NCI-H446 treated with DMSO at 0.1 percent for 48 hours (cell line): Measurements from ENCODE around the gene OGA.

Experiments used
- DNase-seq: peaks from one replicate; lab custom pipeline; 2025; lab: John Stamatoyannopoulos, UW

Gene OGA

GRCh38 chr10:101775273-101776160, 42.7 kb downstream of the OGA start, which contains the start of gene FGF8:
FGF8 (minus strand) TSS chr10:101776114; CDS start chr10:101775900, 214 bp downstream.
- DNase-seq = no peak

DNA sequence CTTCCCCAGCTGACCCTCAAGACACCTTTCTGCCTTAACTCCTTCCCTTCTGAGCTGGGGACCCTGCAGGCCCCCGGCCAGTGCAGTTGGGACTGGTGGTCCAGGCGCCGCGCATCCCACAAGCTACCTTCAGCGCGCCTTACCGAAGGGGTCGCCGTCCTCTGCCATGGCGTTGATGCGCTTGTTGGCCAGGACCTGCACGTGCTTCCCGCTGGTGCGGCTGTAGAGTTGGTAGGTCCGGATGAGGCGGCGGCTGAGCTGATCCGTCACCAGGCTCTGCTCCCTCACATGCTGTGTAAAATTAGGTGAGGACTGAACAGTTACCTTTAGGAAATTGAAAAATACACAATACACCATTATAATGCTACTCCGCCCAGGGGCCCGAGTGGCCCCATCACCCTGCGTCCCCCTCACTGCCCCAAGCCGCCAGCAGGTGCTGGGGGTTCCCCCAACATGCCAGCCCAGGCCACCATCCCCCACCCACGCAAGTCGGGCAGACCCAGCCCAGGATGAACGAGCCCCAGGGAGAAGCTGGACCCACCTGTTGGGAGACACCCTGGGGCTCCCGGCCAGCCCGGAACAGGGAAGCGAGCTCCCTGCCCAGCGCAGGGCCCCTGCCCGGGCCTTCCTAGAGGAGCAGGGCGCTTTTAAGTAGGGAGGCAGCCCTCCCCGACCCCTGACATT, 43.5 kb downstream of the OGA start:
- DNase-seq = no peak

- DNase-seq = no peak
Measured at GRCh38 chr10:101773923-101774588, 44.2 kb downstream of the OGA start.

- no peak for DNase-seq
Measured at GRCh38 chr10:101772895-101773761, 45.1 kb downstream of the OGA start.

- no peak for DNase-seq
Measured at GRCh38 chr10:101772017-101772894, 46.0 kb downstream of the OGA start.

DNA sequence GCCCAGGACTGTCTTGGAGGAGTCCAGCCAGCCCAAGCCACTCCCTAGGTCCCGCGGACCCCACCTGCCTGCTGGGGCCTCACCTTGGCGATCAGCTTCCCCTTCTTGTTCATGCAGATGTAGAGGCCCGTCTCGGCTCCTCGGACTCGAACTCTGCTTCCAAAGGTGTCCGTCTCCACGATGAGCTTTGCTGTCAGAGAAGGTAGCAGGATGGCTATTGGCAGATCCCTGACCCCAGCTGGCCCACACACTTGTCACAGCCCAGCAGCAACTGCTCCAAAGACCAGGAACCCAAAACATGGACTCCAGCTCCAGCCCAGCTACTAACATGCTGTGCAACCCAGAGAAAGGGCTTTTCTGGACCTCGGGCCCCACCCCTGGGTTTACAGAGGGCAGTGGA, 46.9 kb downstream of the OGA start:
- no peak for DNase-seq

DNA sequence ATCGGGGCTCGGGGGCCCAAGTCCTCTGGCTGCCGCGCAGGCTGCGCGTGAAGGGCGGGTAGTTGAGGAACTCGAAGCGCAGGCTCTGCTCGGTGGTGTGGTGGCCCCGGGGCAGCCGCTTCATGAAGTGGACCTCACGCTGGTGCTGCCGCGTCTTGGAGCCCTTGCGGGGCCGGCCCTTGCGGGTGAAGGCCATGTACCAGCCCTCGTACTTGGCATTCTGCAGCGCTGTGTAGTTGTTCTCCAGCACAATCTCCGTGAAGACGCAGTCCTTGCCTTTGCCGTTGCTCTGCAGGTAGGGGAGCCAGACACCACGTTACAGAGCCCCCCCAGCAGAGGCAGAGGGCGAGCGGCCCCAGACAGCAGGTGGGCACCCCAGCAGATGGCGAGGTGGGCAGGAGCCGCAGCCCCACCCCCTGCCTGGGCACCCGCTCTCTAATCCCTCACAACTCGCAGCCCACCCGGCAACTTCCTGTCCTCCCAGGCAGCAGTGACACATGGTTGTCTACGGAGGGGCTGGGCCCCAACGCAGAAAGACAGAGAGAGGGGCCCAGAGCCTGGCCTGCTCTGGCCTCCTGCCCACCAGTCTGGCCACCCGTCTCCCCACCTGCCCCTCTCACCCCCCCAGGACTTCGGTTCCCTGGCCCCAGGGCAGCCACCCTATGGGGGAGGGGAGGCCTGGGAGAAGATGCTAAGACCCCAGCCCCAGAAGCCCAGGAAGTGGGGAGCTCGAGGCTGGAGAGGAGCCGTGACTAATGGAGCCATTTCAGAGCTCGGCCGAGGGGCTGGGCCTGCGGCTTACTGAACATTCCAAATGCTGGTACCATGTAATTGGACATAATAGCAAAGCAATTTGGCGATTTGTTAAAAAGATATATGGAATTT, 47.7 kb downstream of the OGA start:
- no peak for DNase-seq

GRCh38 chr10:101769541-101770180, 48.6 kb downstream of the OGA start:
- DNase-seq = no peak

- DNase-seq = no peak
Measured at GRCh38 chr10:101768791-101769170, 49.5 kb downstream of the OGA start.

DNA sequence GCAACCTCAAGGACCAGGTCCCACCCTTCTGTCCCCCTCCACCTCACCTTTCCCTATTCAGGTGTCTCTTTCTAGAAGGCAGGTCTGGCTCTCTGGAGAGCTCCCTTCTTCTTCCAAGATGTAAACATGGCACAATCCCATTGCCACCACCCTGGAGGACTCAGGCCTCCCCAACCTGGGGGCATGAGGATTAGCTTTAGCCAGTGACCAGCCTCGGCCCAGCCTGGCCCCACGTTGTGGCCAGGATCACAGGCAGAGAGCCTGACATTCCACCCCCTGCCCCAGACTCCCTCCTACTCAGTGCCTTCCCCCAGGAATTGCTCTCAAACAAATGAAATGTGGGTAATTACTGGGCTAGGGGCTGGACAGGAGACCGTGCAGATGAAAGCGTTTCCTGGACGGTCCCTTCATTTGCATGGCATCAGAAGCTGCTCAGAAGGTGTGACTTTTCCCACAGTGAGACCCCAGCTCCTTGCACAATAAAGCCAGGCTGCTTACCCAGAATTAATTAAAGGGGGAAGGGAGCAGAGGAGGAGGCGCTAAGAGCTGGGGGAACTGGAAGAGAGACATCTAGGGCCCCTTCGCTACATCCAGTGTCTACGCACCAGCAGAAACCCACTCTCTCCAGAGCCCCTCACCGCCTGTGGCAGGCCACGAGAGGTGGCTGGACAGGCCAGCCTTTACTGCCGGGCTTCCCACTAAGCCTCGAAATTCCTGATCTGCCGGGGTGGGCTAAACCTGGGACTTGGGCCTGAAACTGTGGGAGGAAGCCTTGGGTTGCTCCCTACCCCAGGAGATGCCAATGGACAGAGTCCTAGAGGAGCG, 50.1 kb downstream of the OGA start:
- no peak for DNase-seq

- no peak for DNase-seq
Measured at GRCh38 chr10:101767600-101767945, 50.7 kb downstream of the OGA start.

DNA sequence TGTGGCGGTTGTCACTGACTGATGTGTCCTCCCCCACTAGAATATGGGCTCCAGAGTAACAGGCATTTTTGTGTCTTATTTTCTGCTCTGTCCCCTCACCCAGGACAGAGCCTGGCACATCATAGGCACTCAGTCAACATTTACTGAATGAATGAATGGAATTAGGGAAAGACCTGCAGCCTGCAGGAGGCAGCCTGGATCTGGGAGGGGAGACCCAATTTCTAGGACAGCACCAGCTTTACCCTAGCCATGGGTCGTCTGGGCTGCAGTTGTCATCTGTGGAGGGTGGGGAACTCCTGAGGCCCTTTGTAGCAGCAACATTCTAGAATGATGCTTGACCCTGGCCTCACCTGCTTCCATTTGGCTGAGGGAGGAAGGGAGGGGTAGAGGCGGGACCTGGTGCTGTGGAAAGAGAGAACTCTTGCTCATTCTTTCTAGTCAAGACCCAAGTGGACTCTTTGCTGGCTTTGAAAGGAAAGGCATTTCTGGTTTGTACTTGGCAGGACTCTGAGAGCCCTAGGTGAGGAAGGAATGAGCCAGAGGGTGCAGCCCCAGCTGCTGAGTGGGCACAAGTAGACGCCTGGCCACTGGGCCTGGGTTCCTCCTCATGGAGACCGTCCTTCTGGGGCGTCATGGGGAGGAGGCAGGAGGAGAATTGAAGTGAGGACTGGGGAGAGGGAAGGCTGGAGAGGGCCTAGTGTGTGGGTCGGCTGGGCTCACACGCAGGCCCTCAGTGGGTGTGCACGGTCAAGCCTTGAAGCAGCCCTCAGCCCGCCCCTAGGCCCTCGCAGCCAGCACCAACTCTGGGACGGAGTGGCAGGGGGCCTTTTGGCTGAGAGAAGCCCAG, 51.3 kb downstream of the OGA start:
- no peak for DNase-seq

DNA sequence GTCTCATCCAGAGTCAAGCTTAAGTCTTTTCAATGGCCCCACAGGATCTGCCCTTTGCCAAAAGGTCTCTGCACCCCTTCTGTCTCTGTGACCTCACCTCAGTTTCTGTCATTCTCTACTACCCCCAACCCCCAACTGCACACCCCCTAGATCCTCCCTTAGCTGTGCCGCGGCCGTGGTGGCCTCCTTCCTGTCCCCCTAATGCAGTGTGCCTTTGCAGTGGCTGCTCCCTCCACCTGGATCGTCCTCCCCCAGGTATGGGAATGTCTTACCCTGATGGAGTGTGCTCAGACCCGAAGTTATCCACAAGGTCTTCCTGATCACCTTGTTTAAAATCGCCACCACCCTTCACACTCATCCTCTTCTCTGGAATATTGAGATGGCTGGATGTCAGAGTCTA, 51.9 kb downstream of the OGA start:
- no peak for DNase-seq

- DNase-seq = no peak
Measured at GRCh38 chr10:101763141-101763846, 55.0 kb downstream of the OGA start.

- no peak for DNase-seq
Measured at GRCh38 chr10:101762736-101763135, 55.5 kb downstream of the OGA start.

- no peak for DNase-seq
Measured at GRCh38 chr10:101761226-101761625, 57.0 kb downstream of the OGA start.

- DNase-seq = no peak
Measured at GRCh38 chr10:101760510-101760909, 57.7 kb downstream of the OGA start.
